ENCODE measurements around the gene MMP11. TPM values are rescaled to one million over a fixed set of nuclear protein-coding genes. Genes with fewer than 3 reads are reported as not detected.

Gene MMP11
- total and polyA plus RNA-seq, 2 of the 13 experiments (the other 11 are each of a cell fraction or from before 2014, with no cell fraction given) = 8.9 to 28.6 TPM

DNA sequence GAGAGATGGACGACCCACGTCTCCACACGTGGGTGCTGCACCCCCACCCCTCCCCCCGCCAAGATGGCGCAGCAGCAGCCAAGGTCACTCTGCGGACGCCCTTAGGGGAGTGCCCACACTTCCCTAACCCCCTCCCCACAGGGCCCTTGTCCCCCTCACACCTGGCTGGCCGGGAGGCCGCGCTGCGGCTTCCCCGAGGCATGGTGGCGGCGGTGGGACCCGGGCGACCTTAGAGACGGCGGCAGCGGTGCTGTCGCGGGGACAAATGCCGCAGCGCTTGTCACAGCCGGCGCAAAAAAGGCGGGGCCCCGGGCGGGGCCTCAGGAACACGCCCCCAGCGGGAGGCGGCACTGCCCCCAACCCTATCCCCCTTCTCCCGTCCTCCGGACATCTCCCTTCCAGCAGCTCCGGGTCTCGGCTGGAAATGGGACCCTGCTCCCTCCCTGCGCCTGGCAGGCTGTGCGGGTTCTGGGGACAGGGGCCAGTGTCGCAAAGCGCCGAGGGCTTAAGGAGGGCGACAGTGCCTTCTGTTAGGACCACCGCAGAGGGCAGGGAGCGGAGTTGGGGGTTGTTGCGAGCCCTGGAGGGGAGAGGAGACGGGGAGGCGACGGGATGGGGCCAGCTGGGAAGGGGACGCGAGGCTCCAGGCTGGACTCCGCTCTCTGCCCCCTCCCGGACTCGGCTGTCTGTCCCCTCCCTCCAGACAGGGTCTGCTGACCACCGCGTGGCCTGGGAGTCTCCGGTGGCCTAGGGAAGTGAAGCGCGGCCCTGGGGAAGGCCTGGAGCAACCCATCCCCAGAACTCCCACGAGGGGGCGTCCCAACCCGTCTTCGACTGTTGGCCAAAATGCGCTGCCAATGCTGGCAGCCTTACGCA lies 4.7 kb upstream of the MMP11 start, which contains the start of gene CHCHD10 (continued):
- 0 out of 2 replicates have a peak, but pooled peaks have one; percentile 59 for TF ChIP-seq TFAP4 (IDR thresholded peaks at IDR 0.05; ENCODE audit: borderline replicate concordance, low read depth)
- peak; percentile 70; the same call in 1 of the 2 replicates for TF ChIP-seq KDM4B (CRISPR knock-in tag; IDR thresholded peaks at IDR 0.05)
- peak; percentile 36; the same call in 1 of the 2 replicates for TF ChIP-seq ZNF253 (CRISPR knock-in tag; IDR thresholded peaks at IDR 0.05; ENCODE audit: borderline replicate concordance)
- TF ChIP-seq, protein P1, sequence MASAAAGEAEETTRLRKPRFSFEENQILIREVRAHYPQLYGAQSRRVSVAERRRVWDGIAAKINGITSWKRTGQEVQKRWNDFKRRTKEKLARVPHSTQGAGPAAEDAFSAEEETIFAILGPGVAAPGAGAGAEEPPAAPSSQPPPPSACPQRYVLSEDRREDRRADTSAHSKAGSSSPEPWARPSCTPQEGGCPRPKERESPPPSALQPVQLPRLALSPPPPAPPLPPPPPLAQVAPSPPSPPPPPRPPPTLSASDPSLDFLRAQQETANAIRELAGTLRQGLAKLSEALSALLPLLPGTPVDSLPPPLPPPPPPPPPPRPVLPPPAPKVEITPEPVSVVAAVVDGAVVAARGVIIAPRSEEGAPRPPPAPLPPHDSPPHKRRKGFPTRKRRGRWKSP (CRISPR knock-in tag; IDR thresholded peaks at IDR 0.05) = peak; percentile 91
- TF ChIP-seq HCFC1 (IDR thresholded peaks at IDR 0.05; ENCODE audit: low read depth, low read length) = 0 out of 2 replicates have a peak, but pooled peaks have one; percentile 17
- no peak for TF ChIP-seq CERS6 (CRISPR knock-in tag; IDR thresholded peaks at IDR 0.05)
- TF ChIP-seq, protein P2, sequence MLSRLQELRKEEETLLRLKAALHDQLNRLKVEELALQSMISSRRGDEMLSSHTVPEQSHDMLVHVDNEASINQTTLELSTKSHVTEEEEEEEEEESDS (CRISPR knock-in tag; IDR thresholded peaks at IDR 0.05; ENCODE audit: borderline replicate concordance) = 0 out of 2 replicates have a peak, but pooled peaks have one; percentile 58
- TF ChIP-seq ZFP82 (CRISPR knock-in tag; IDR thresholded peaks at IDR 0.05; ENCODE audit: borderline replicate concordance) = peak; percentile 94
- no peak for TF ChIP-seq MBD4 (IDR thresholded peaks at IDR 0.05; ENCODE audit: borderline replicate concordance, low read length)
- TF ChIP-seq, protein P3, sequence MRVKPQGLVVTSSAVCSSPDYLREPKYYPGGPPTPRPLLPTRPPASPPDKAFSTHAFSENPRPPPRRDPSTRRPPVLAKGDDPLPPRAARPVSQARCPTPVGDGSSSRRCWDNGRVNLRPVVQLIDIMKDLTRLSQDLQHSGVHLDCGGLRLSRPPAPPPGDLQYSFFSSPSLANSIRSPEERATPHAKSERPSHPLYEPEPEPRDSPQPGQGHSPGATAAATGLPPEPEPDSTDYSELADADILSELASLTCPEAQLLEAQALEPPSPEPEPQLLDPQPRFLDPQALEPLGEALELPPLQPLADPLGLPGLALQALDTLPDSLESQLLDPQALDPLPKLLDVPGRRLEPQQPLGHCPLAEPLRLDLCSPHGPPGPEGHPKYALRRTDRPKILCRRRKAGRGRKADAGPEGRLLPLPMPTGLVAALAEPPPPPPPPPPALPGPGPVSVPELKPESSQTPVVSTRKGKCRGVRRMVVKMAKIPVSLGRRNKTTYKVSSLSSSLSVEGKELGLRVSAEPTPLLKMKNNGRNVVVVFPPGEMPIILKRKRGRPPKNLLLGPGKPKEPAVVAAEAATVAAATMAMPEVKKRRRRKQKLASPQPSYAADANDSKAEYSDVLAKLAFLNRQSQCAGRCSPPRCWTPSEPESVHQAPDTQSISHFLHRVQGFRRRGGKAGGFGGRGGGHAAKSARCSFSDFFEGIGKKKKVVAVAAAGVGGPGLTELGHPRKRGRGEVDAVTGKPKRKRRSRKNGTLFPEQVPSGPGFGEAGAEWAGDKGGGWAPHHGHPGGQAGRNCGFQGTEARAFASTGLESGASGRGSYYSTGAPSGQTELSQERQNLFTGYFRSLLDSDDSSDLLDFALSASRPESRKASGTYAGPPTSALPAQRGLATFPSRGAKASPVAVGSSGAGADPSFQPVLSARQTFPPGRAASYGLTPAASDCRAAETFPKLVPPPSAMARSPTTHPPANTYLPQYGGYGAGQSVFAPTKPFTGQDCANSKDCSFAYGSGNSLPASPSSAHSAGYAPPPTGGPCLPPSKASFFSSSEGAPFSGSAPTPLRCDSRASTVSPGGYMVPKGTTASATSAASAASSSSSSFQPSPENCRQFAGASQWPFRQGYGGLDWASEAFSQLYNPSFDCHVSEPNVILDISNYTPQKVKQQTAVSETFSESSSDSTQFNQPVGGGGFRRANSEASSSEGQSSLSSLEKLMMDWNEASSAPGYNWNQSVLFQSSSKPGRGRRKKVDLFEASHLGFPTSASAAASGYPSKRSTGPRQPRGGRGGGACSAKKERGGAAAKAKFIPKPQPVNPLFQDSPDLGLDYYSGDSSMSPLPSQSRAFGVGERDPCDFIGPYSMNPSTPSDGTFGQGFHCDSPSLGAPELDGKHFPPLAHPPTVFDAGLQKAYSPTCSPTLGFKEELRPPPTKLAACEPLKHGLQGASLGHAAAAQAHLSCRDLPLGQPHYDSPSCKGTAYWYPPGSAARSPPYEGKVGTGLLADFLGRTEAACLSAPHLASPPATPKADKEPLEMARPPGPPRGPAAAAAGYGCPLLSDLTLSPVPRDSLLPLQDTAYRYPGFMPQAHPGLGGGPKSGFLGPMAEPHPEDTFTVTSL (CRISPR knock-in tag; IDR thresholded peaks at IDR 0.05; ENCODE audit: borderline replicate concordance) = peak; percentile 48; the same call in 1 of the 2 replicates
- TF ChIP-seq POLR2A (IDR thresholded peaks at IDR 0.05; ENCODE audit: insufficient read depth in 1 of 2, low read depth in 2 of 2, low read length in 2 of 2) = peak; percentile 67 to 69
- TF ChIP-seq NCOR1 (IDR thresholded peaks at IDR 0.05; ENCODE audit: borderline replicate concordance, low read length) = peak; percentile 13; the same call in 1 of the 2 replicates
- TF ChIP-seq ZNF770 (CRISPR knock-in tag; IDR thresholded peaks at IDR 0.05) = no peak
- TF ChIP-seq ZMYM4 (CRISPR knock-in tag; IDR thresholded peaks at IDR 0.05) = peak; percentile 74
- TF ChIP-seq, protein P4, sequence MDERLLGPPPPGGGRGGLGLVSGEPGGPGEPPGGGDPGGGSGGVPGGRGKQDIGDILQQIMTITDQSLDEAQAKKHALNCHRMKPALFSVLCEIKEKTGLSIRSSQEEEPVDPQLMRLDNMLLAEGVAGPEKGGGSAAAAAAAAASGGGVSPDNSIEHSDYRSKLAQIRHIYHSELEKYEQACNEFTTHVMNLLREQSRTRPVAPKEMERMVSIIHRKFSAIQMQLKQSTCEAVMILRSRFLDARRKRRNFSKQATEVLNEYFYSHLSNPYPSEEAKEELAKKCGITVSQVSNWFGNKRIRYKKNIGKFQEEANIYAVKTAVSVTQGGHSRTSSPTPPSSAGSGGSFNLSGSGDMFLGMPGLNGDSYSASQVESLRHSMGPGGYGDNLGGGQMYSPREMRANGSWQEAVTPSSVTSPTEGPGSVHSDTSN (CRISPR knock-in tag; IDR thresholded peaks at IDR 0.05) = no peak
